Tibial nerve (tissue), 4 donors: Measurements from ENCODE around the gene DDC. TPM values are rescaled to one million over a fixed set of nuclear protein-coding genes. Genes with fewer than 3 reads are reported as not detected.

Source experiments
- DNase-seq, 2 donors: peaks; one replicate each; pipeline ENCODE4 v3.0.0-alpha.2; 2019; ENCODE audit warnings: low spot score in 2 of 2
- H3K27ac ChIP-seq, 4 donors: fragments of 200-600 bp; sonication (generic) in 3 of 4; one replicate each; pipeline ENCODE4 v1.5.1; 2017 to 2019; ENCODE audit warnings: mild to moderate bottlenecking in 1 of 4
- H3K27me3 ChIP-seq, 2 donors: fragments of 200-600 bp; sonication (generic) in 1 of 2; one replicate each; pipeline versions ENCODE4 v1.5.1 to v1.6.0; 2017 to 2019
- H3K36me3 ChIP-seq, 3 donors: fragments of 200-600 bp; sonication (generic); one replicate each; pipeline ENCODE4 v1.5.1; 2018 to 2019
- H3K4me1 ChIP-seq, 4 donors: fragments of 200-600 bp; sonication (generic) in 3 of 4; one replicate each; pipeline ENCODE4 v1.5.1; 2017 to 2019
- H3K4me3 ChIP-seq, 4 donors: fragments of 200-600 bp; sonication (generic) in 3 of 4; one replicate each; pipeline ENCODE4 v1.5.1; 2017 to 2019; ENCODE audit warnings: mild to moderate bottlenecking in 1 of 4, moderate library complexity in 1 of 4
- H3K9me3 ChIP-seq, 4 donors: fragments of 200-600 bp; sonication (generic) in 3 of 4; one replicate each; pipeline ENCODE4 v1.5.1; 2017 to 2019
- EP300 ChIP-seq, 2 donors: sonication (generic); formaldehyde crosslinking; IDR thresholded peaks; one replicate each; pipeline ENCODE4 v1.6.1; 2017; ENCODE audit warnings: antibody characterized with exemption in 2 of 2, mild to moderate bottlenecking in 1 of 2
- POLR2A ChIP-seq, 2 donors: fragments of 450-650 bp; IDR thresholded peaks; one replicate each; pipeline ENCODE4 v1.6.1; 2017; ENCODE audit warnings: antibody characterized with exemption in 2 of 2, mild to moderate bottlenecking in 2 of 2, moderate library complexity in 2 of 2
- WGBS, 2 donors: methylation state at CpG; one replicate each; pipeline ENCODE4 v1.1.5; 2018; 5-methylcytosine and 5-hydroxymethylcytosine counted together
- total RNA-seq, 4 donors: library from RNA; depleted of rRNA; stranded (reverse); fragments of >200 nt; gene quantifications; one replicate each; pipeline ENCODE4 v1.1.0, GENCODE V29; 2016
- TF ChIP-seq, protein P1 (sequence below), 5 experiments: fragments of 200-600 bp in 3 of 5; fragments of 450-650 bp in 2 of 5; sonication (generic) in 3 of 5; IDR thresholded peaks; one replicate each; pipeline ENCODE4 v1.5.1; 2016 to 2019; ENCODE audit warnings: antibody characterized with exemption in 5 of 5, mild to moderate bottlenecking in 3 of 5, moderate library complexity in 2 of 5

The DDC gene
- total RNA-seq, 4 donors from 2014 or later, result 0.66 TPM; not detected in 3

DNA sequence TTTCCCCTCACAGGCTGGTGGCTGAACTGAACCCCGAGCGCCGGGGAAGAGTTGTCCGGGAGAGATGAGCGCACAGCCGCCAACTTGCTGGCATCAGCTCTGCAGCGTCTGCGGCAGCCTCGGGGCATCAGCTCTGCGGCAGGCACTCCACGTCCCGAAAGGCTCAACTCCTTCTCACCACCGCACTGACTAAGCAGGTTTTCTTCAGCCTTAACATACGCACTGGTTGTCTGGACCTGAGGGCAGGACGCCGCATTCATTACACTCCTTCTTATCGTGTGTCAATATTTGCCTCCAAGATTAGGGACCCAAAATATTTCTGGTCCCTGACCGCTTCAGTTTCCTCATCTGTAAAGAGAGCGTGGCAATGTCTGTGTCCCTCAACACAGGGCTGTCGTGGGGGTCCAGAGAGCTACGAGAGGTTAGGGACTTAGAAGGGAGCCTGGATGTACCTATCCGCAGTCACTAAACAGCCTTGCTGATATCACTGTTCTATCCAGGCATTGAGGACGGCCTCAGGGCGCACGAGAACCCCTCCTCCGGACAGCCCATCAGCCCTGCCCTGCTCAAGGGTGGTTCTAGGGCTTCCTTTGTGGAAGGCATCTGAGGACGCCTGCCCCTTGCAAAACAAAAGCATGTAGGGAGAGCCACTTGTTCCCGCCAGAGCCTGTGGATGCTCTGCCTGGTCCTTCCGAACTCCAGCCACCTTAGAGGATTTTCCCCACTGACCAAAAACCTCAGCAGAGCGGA is 72.3 kb downstream of the DDC start:
- TF ChIP-seq EP300 (IDR thresholded peaks at IDR 0.05) (no peak), POLR2A (IDR thresholded peaks at IDR 0.05) (no peak)
- TF ChIP-seq, protein P1, sequence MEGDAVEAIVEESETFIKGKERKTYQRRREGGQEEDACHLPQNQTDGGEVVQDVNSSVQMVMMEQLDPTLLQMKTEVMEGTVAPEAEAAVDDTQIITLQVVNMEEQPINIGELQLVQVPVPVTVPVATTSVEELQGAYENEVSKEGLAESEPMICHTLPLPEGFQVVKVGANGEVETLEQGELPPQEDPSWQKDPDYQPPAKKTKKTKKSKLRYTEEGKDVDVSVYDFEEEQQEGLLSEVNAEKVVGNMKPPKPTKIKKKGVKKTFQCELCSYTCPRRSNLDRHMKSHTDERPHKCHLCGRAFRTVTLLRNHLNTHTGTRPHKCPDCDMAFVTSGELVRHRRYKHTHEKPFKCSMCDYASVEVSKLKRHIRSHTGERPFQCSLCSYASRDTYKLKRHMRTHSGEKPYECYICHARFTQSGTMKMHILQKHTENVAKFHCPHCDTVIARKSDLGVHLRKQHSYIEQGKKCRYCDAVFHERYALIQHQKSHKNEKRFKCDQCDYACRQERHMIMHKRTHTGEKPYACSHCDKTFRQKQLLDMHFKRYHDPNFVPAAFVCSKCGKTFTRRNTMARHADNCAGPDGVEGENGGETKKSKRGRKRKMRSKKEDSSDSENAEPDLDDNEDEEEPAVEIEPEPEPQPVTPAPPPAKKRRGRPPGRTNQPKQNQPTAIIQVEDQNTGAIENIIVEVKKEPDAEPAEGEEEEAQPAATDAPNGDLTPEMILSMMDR (IDR thresholded peaks at IDR 0.05), result no peak
- Histone ChIP-seq H3K27ac (no peak overlapping the region), H3K27me3 (no peaks in the 10 kb centered on the region), H3K9me3 (no peaks in the 10 kb centered on the region), H3K4me3 (no peak overlapping the region), H3K36me3 (no peaks in the 10 kb centered on the region), H3K4me1 (no peaks in the 10 kb centered on the region)
- no peak for DNase-seq
- WGBS, 2 donors, result 91 to 93% methylated on average over 30 of the region's 30 CpGs

DNA sequence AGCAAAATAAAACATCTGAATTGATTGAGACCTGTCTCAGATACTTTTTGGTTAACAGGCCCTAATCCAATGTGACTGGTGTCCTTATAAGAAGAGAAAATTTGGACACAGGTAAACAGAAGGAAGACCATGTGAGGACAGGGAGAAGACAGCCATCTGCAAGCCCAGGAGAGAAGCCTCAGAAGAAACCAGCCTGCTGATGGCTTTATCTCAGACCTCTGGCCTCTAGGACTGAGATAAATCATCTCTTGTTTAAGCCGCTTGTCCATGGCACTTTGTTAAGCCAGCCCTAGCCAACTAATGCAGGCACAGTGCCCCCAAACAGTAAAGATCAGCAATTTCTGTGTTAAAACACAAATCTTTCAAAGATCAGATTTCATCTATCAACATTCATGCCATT is 73.3 kb downstream of the DDC start:
- 46 to 79% methylated on average over 1 of the region's 1 CpG for WGBS, 2 donors
- H3K4me1 ChIP-seq, result no peaks in the 10 kb centered on the region
- H3K4me3 ChIP-seq, result no peak overlapping the region
- H3K27ac ChIP-seq, result no peak overlapping the region
- H3K36me3 ChIP-seq, result no peaks in the 10 kb centered on the region
- H3K27me3 ChIP-seq, result no peaks in the 10 kb centered on the region
- no peak for DNase-seq
- no peaks in the 10 kb centered on the region for H3K9me3 ChIP-seq
- TF ChIP-seq POLR2A (IDR thresholded peaks at IDR 0.05), result no peak
- TF ChIP-seq, protein P1 (IDR thresholded peaks at IDR 0.05), result no peak
- no peak for TF ChIP-seq EP300 (IDR thresholded peaks at IDR 0.05)

DNA sequence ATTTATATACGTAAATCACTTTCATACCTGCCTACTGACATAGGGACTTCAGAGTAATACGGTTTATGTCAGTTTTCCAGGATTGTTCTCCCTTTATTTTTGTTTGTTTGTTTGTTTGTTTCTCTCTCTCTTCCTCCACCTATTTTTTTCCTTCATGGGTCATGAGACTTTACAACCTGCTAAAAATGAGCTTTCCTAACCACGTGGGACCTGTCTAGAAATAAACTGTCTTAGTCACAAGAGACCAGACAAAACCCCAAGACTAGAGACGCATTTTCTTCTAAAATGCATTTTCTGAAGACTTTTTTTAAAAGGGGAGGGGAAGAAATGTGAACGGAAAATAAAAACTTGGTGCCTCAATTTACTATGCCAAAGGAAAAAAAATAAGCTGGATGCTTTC is 74.0 kb downstream of the DDC start:
- Histone ChIP-seq H3K9me3 (no peaks in the 10 kb centered on the region), H3K4me3 (no peak overlapping the region), H3K4me1 (no peaks in the 10 kb centered on the region), H3K36me3 (no peaks in the 10 kb centered on the region), H3K27ac (no peak overlapping the region), H3K27me3 (no peaks in the 10 kb centered on the region)
- no peak for DNase-seq
- TF ChIP-seq EP300 (IDR thresholded peaks at IDR 0.05), result no peak
- TF ChIP-seq POLR2A (IDR thresholded peaks at IDR 0.05), result no peak
- TF ChIP-seq, protein P1 (IDR thresholded peaks at IDR 0.05), result no peak
- 55 to 65% methylated on average over 5 of the region's 5 CpGs for WGBS, 2 donors

DNA sequence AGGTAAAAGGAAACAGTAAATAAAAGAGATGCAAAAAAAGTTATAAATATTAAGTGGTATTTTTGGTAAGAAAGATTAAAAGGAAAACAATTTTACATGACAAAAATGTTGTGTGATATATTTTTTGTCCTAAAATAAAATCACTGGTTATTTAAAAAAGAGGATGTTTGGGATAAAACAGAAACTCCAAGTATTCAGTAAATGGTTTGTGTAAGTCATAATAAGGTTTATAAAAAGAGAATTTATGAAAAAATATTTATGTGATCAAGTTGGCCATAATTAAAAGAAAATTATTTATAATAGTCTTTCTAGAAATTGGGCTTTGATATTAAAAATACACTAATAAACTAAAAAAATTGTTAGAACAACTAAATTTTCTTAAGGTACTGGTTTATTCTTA is 76.8 kb downstream of the DDC start:
- H3K9me3 ChIP-seq, result no peaks in the 10 kb centered on the region
- no peaks in the 10 kb centered on the region for H3K4me1 ChIP-seq
- no peak for DNase-seq
- H3K4me3 ChIP-seq, result no peak overlapping the region
- H3K27ac ChIP-seq, result no peak overlapping the region
- no peaks in the 10 kb centered on the region for H3K27me3 ChIP-seq
- no peaks in the 10 kb centered on the region for H3K36me3 ChIP-seq
- no peak for TF ChIP-seq POLR2A (IDR thresholded peaks at IDR 0.05)
- TF ChIP-seq, protein P1 (IDR thresholded peaks at IDR 0.05), result no peak
- no peak for TF ChIP-seq EP300 (IDR thresholded peaks at IDR 0.05)

DNA sequence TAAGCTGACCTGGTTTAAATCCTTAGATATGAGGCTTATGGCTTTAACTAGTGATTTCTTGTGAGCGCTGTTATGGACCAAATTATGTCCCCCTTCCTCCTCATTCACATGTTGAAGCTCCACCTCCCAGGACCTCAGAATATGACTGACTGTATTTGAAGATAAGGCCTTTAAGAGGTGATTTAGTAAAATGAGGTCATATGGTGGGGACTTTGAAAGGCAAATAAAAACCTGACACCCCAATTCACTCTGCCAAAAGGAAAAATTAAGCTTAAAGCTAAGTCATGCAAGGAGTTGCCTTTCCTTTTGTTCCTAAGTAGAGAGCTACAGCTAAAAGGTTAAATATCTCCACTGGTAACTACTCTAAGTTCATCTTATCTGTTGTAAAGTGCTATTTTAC is 78.7 kb downstream of the DDC start:
- whole genome bisulfite sequencing, 2 donors, result 90 to 95% methylated on average over 1 of the region's 1 CpG
- Histone ChIP-seq H3K27ac (no peak overlapping the region), H3K4me3 (no peak overlapping the region), H3K27me3 (no peaks in the 10 kb centered on the region), H3K9me3 (no peaks in the 10 kb centered on the region), H3K36me3 (no peaks in the 10 kb centered on the region), H3K4me1 (no peaks in the 10 kb centered on the region)
- TF ChIP-seq POLR2A (IDR thresholded peaks at IDR 0.05) (no peak), EP300 (IDR thresholded peaks at IDR 0.05) (no peak)
- TF ChIP-seq, protein P1 (IDR thresholded peaks at IDR 0.05), result no peak
- DNase-seq, result no peak
